OCI-LY3 (cell line): Measurements from ENCODE around the gene FLVCR2.

ENCODE experiments used
- CTCF ChIP-seq: fragments of 200-600, 300-600 bp; sonication (generic); IDR thresholded peaks from 2 replicates; pipeline ENCODE4 v1.5.1; 2014; ENCODE audit warnings: antibody characterized with exemption, low read length, low read depth
- EZH2phosphoT487 ChIP-seq: fragments of 200-600 bp; shearing (Covaris generic); IDR thresholded peaks from 2 replicates; pipeline ENCODE4 v1.6.1; 2018; ENCODE audit warnings: antibody characterized with exemption, mixed run types, low read depth

DNA sequence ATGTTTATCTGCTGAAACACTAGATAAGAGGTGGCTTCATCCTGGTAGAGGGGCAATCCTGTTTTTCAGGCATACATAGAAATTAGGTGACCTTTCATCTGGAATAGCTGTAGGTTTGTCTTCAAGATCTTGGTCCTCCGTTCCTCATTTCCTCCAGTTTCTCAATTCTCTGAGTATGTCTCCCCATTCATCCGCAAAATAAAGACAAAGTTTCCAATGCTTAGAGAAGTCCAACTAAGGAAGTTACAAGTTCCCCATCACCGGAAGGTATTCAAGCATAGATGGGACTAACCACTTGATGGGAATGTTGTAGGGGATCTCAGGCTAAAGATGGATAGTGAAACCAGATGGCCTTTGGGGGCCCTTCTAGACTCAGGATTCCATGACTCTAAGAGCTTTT lies 48.0 kb downstream of the FLVCR2 start:
- no peak for TF ChIP-seq CTCF
- TF ChIP-seq EZH2phosphoT487: no peak
